Thyroid gland (tissue), 4 donors: ENCODE results near the gene GOPC.

Source experiments
- POLR2A ChIP-seq, 2 donors: fragments of 450-650 bp; IDR thresholded peaks; one replicate each; pipeline ENCODE4 v1.6.1; 2017; ENCODE audit warnings: antibody characterized with exemption in 2 of 2, mild to moderate bottlenecking in 2 of 2, moderate library complexity in 1 of 2
- TF ChIP-seq, protein P1 (sequence below), 6 experiments: fragments of 200-600 bp in 3 of 6; fragments of 450-650 bp in 3 of 6; sonication (generic) in 3 of 6; IDR thresholded peaks; one replicate each; pipeline ENCODE4 v1.5.1; 2016 to 2019; ENCODE audit warnings: antibody characterized with exemption in 6 of 6, mild to moderate bottlenecking in 2 of 6, inconsistent platforms in 1 of 6, moderate library complexity in 1 of 6

DNA sequence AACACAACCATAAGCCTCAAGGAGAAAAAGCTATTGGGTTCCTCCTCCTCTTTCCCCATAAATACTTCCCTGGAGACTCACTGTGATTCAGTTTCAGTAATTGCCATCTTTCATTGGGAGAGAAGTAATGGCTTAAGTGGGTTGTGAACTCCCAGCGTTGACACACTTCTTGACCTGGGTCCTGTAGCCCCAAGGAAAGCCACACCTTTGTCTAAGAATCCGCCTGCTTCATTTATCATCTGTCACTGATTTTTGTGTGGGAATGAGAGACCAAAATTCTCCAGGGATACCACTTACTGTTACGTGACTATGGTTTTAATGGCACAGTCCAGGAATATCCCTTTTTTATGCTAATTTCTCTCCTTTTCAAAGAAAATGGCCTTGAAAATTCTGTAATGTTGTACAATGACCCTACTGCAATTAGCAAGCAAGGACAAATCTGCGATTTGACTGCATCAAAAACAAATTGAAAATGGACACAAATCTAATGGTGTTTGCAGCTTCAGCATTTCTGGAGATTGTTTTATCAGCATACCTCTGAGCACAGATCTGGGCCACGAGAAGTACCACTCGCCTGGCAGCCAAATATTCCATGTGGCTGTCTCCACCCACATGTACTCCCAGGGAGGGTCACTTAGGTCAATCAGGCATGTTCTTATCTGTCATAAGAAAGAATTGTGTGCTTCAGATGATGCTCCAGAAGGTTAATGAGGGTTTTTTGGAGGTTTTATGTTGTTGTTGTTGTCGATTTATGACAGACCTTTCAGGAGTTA is 90.1 kb downstream of the GOPC start:
- TF ChIP-seq, protein P1, sequence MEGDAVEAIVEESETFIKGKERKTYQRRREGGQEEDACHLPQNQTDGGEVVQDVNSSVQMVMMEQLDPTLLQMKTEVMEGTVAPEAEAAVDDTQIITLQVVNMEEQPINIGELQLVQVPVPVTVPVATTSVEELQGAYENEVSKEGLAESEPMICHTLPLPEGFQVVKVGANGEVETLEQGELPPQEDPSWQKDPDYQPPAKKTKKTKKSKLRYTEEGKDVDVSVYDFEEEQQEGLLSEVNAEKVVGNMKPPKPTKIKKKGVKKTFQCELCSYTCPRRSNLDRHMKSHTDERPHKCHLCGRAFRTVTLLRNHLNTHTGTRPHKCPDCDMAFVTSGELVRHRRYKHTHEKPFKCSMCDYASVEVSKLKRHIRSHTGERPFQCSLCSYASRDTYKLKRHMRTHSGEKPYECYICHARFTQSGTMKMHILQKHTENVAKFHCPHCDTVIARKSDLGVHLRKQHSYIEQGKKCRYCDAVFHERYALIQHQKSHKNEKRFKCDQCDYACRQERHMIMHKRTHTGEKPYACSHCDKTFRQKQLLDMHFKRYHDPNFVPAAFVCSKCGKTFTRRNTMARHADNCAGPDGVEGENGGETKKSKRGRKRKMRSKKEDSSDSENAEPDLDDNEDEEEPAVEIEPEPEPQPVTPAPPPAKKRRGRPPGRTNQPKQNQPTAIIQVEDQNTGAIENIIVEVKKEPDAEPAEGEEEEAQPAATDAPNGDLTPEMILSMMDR (IDR thresholded peaks at IDR 0.05): no peak
- no peak for TF ChIP-seq POLR2A (IDR thresholded peaks at IDR 0.05)
